ENCODE measurements around the gene ZNHIT1. TPM values are rescaled to one million over a fixed set of nuclear protein-coding genes. Genes with fewer than 3 reads are reported as not detected.

ZNHIT1 gene
- total RNA-seq, 2 donors from 2014 or later, result 56.5 to 61.7 TPM

DNA sequence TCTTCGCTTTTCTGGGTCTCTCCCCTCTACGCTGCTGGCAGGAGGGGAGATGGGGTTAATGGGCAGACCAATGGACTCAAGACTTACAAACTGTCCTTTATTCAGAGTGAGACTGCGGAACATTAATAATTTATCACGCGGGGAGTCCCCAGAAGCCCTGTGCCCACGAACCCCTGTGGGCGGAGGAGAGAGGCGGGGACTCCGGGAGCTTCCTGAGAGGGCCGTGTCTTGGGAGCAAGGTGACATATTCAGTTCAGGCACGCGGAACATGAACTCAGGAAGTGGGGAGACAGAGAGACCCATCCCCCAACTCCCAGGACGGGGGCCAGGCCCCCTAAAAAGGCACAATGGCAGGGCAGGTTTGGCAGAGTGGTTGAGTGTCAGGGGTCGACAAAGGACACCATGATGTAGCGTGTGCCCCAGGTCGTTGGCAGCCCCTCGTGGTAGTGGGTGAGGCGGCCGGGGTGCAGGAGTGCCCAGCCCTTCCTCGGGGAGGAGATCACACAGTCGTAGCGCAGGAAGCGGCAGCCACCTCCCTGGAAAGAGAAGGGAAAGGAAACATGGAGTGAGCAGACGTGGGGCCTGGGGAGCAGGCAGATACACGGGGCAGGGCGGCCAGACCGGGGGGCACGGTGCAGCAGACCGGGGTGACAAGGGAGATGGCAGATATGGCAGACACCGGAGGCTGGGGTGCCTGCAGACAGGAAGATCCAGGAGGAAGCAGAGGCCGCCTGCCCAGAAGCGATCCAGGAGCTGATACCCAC is 11.9 kb upstream of the ZNHIT1 start:
- 93% methylated on average over 20 to 32 of the region's 32 CpGs for WGBS, 2 experiments (ENCODE audit: insufficient coverage in 1 of 2, insufficient read length in 1 of 2)
- peaks cover under 1% of the 10 kb centered on the region for H3K4me1 ChIP-seq (ENCODE audit: control insufficient read depth, insufficient read depth, low read length)
- Mint-ChIP-seq H3K36me3 (ENCODE audit: low read depth) (peaks cover 20% of the 10 kb centered on the region), H3K9me3 (no peaks in the 10 kb centered on the region), H3K27ac (no peak overlapping the region), H3K4me3 (no peak overlapping the region), H3K27me3 (ENCODE audit: insufficient read depth) (peaks cover 27% of the 10 kb centered on the region), H3K4me1 (peaks cover under 1% of the 10 kb centered on the region)
- no peak overlapping the region for H3K9ac ChIP-seq (ENCODE audit: extremely low read depth, low read length, poor library complexity, severe bottlenecking)
- H3K9me3 ChIP-seq (ENCODE audit: control insufficient read depth, low read length), result no peaks in the 10 kb centered on the region
- no peaks in the 10 kb centered on the region for H3K27me3 ChIP-seq (ENCODE audit: control insufficient read depth, insufficient read depth, low read length, poor library complexity, severe bottlenecking)
- DNase-seq, result no peak
- H3K36me3 ChIP-seq (ENCODE audit: control insufficient read depth, insufficient read depth, low read length), result peaks cover 3% of the 10 kb centered on the region
- TF ChIP-seq, protein P1, sequence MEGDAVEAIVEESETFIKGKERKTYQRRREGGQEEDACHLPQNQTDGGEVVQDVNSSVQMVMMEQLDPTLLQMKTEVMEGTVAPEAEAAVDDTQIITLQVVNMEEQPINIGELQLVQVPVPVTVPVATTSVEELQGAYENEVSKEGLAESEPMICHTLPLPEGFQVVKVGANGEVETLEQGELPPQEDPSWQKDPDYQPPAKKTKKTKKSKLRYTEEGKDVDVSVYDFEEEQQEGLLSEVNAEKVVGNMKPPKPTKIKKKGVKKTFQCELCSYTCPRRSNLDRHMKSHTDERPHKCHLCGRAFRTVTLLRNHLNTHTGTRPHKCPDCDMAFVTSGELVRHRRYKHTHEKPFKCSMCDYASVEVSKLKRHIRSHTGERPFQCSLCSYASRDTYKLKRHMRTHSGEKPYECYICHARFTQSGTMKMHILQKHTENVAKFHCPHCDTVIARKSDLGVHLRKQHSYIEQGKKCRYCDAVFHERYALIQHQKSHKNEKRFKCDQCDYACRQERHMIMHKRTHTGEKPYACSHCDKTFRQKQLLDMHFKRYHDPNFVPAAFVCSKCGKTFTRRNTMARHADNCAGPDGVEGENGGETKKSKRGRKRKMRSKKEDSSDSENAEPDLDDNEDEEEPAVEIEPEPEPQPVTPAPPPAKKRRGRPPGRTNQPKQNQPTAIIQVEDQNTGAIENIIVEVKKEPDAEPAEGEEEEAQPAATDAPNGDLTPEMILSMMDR (conservative IDR thresholded peaks at IDR 0.05), result no peak
- no peak overlapping the region for H3K27ac ChIP-seq (ENCODE audit: low read depth, low read length)
- H3K4me3 ChIP-seq (ENCODE audit: low read length), result no peak overlapping the region

DNA sequence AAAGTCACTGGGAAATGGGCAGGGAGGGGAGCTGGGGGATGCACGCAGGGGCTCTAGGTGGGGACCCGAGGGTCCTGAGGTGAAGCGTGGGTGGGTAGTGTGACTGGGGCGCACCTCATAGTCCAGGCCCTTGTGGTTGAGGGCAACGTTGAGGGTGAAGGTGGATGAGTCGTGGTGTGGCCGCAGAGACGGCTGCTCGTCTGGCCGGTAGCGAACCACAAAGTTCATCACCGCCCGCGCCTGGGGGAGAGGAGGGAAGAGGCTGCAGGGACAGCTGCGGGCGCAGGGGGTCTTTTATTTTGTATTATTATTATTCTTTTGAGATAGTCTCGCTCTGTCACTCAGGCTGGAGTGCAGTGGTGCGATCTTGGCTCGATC is 11.3 kb upstream of the ZNHIT1 start:
- Histone ChIP-seq H3K9ac (ENCODE audit: extremely low read depth, low read length, poor library complexity, severe bottlenecking) (no peak overlapping the region), H3K27ac (ENCODE audit: low read depth, low read length) (no peak overlapping the region), H3K4me3 (ENCODE audit: low read length) (no peak overlapping the region), H3K27me3 (ENCODE audit: control insufficient read depth, insufficient read depth, low read length, poor library complexity, severe bottlenecking) (no peaks in the 10 kb centered on the region), H3K36me3 (ENCODE audit: control insufficient read depth, insufficient read depth, low read length) (peaks cover 3% of the 10 kb centered on the region), H3K4me1 (ENCODE audit: control insufficient read depth, insufficient read depth, low read length) (no peaks in the 10 kb centered on the region), H3K9me3 (ENCODE audit: control insufficient read depth, low read length) (no peaks in the 10 kb centered on the region)
- TF ChIP-seq, protein P1 (conservative IDR thresholded peaks at IDR 0.05), result no peak
- H3K4me1 Mint-ChIP-seq, result no peaks in the 10 kb centered on the region
- no peak overlapping the region for H3K4me3 Mint-ChIP-seq
- no peak for DNase-seq
- 96 to 100% methylated on average over 11 to 19 of the region's 19 CpGs for WGBS, 2 experiments (ENCODE audit: insufficient coverage in 1 of 2, insufficient read length in 1 of 2)
- H3K27ac Mint-ChIP-seq, result no peak overlapping the region
- H3K36me3 Mint-ChIP-seq (ENCODE audit: low read depth), result peaks cover 20% of the 10 kb centered on the region
- H3K27me3 Mint-ChIP-seq (ENCODE audit: insufficient read depth), result peaks cover 22% of the 10 kb centered on the region
- H3K9me3 Mint-ChIP-seq, result no peaks in the 10 kb centered on the region

DNA sequence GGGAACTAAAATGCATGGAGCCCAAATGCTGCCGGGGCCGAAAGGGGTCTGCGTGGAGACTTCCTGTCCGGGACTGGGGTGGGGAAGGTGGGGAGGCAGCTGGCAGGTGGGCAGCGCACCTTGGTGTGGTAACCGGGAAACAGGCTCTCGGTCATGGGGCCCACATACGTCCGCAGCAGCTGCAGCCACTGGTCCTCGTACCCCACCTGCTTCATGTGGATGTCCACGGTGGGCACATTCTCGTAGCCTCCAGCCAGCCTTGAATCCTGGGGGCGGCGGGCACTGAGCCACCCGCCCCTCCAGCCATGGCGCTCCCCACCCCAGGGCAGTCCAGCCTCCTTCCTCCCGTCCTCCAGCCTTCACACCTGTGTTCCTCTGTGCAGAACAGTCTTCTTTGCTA is 10.5 kb upstream of the ZNHIT1 start:
- H3K4me1 Mint-ChIP-seq, result no peaks in the 10 kb centered on the region
- peaks cover 20% of the 10 kb centered on the region for H3K36me3 Mint-ChIP-seq (ENCODE audit: low read depth)
- H3K27ac ChIP-seq (ENCODE audit: low read depth, low read length), result no peak overlapping the region
- H3K36me3 ChIP-seq (ENCODE audit: control insufficient read depth, insufficient read depth, low read length), result peaks cover 3% of the 10 kb centered on the region
- peaks cover 15% of the 10 kb centered on the region for H3K27me3 Mint-ChIP-seq (ENCODE audit: insufficient read depth)
- no peaks in the 10 kb centered on the region for H3K9me3 Mint-ChIP-seq
- H3K9ac ChIP-seq (ENCODE audit: extremely low read depth, low read length, poor library complexity, severe bottlenecking), result no peak overlapping the region
- H3K9me3 ChIP-seq (ENCODE audit: control insufficient read depth, low read length), result no peaks in the 10 kb centered on the region
- TF ChIP-seq, protein P1 (conservative IDR thresholded peaks at IDR 0.05), result no peak
- no peak overlapping the region for H3K4me3 ChIP-seq (ENCODE audit: low read length)
- DNase-seq, result no peak
- no peaks in the 10 kb centered on the region for H3K4me1 ChIP-seq (ENCODE audit: control insufficient read depth, insufficient read depth, low read length)
- no peak overlapping the region for H3K27ac Mint-ChIP-seq
- H3K4me3 Mint-ChIP-seq, result no peak overlapping the region
- 90 to 97% methylated on average over 13 to 17 of the region's 17 CpGs for WGBS, 2 experiments (ENCODE audit: insufficient coverage in 1 of 2, insufficient read length in 1 of 2)
- H3K27me3 ChIP-seq (ENCODE audit: control insufficient read depth, insufficient read depth, low read length, poor library complexity, severe bottlenecking), result no peaks in the 10 kb centered on the region

All from endodermal cell (in vitro differentiated cells).